GM19372 (cell line): ENCODE results near the gene PLGLB2.
"Not testable (repeated sequence)": the region's sequence is repeated elsewhere in the genome, so short reads cannot be mapped to it uniquely, and the experiment has no call there.

ENCODE experiments used
- ATAC-seq: cut with Tn5 transposase; IDR thresholded peaks from one replicate; pipeline ENCODE4 v1.9.1; 2021; ENCODE audit warnings: mild to moderate bottlenecking, low read depth, moderate library complexity; ENCODE audit not compliant: unreplicated experiment

Gene PLGLB2

DNA sequence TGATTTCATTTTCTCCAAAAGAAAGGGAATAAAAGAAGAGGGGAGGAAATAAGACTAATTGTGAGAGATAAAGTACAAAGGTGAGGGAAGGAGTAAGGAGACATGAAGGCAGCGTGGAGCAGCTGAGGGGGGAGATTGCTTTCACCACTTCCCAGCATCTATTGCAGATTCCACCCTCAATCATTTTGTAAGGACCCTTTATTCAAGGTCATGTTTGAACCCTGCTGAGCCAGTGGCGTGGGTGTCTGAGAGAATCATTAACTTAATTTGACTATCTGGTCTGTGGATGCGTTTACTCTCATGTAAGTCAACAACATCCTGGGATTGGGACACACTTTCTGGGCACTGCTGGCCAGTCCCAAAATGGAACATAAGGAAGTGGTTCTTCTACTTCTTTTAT lies at the start of gene PLGLB2:
Gene PLGLB2, plus strand, starts transcription at position 297 of the 400 bp plus-strand sequence. Its CDS starts 67 bp downstream, at position 364.
- not testable (repeated sequence) for ATAC-seq

DNA sequence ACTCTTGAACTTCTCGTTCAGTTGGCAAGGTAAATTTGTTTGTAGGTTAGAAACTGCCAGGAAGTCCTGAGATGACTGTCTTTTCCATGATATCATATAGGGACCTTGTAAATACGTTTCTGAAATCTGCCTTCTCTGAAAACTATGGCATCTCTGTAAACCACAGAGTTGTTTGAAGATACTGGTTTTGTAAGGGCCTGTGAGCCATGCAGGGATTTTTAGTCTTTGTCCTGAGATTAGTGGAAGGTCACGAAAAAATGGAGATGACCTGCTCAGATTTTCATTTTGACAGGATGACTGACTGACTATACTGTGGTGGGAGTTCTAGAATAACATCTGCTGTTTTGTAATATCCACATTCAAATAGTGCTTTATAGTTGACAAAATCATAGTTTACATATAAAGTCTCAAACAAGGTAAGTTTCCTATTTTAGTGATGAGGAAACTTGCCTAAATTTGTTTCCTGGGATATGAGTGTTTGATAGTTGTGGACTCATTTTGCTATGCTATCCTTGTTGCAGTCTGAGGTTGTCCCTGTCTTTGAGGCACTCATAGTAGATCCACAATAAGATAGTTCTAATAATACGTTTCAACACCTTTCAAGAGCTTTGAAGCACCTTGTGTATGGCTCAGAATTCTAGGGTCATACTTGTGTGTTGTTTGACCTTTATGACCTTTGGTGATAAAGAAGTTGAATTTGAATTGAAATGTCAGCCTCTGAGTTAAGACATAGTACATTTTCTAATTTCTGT lies 43.1 kb upstream of the PLGLB2 start:
- not testable (repeated sequence) for ATAC-seq

DNA sequence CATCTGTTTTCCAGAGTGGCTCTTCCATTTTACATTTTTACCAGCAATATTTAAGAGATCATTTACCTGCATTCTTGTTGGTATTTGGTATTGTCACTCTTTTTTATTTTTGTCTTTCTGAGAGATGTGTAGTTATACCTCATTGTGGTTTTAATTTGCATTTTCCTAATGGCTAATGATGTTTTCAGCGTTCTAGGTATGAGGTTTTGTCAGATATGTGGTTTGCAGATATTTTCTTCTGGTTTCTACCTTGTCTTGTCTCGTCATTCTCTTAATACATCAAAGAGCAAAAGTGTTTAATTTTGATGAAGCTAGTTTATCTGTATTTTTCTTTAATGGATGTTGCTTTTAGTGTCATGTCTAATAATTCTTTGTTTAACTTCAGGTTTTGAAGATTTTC lies 39.5 kb upstream of the PLGLB2 start:
- not testable (repeated sequence) for ATAC-seq

DNA sequence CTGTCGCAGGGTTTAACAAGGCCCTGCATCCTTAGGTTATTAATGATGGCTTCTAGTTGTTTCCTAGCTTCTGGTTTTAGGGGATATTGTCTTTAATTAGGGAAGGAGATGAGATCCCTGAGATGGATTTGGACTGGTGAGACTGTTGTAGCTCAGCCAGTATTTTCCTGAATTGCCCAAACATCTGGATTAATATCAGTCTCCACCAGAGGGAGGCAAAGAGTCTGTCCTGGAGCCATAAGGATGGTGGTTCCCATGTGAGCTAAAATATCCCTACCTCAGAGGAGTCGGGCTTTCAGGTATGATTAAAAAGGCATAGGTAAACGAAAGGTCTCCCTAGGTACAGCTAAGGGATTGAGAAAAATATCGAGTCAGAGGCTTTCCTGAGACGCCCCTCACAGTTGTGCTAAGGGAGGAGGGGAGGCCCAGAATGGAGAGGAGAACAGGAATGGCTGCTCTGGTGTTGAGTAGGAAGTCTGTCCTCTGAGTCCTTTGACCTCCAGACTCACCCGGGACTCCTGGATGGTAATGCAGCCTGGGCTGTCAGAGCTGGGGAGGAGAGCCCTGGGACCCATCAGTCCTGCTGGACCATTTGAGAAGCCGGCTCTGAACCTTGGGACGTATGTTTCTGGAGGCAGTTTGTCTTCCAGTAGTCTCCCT lies 19.8 kb upstream of the PLGLB2 start:
- ATAC-seq, result not testable (repeated sequence)

DNA sequence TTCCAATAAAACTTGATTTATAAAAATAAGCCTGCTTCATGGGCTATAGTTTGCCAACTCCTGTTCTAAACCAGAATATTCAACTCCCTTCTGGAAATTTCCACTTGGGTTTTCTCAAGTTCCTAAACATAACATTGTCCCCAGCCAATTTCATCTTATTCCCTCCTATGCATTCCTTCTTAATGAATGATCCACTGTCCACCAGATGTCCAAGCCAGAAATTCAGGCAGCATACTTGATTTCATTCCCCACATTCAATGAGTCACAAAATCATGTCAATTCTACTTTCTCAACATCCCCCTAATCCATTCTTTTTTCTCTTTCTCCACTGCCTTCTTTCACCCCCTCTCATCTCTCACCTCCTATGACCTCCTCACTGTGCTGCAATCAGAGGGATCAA lies 7.0 kb upstream of the PLGLB2 start:
- ATAC-seq, result not testable (repeated sequence)

DNA sequence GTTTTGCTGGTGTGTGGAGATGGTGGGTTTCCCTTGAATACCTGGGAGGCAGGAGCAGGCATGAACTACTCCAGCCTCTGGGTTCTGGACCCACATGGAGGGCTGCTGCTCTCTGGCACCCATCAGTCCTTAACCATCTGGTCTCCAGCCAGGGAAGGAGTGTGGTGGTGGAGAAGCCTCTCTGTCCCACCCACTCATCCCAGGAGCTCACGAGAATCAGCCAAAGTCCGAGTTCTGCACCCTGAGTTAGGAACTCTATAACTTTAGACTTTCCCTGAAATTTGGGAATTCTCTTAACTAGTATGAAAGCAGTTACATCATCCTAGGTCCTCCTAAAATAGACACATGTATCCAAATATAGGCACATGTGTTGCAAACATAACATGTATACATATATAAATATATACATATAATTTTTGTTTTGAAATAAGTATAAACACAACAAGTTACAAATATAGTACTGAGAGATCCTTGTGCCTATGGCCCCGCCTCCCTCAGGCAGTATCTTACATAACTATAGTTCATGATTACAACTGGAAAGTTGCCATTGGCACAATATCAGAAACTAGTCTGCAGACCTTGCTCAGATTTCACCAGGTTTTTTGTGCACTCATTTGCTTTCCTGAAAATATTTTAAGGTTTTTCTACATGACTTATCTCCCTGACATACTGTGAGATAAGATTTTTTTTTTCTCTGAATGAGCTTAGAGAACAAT lies 5.3 kb upstream of the PLGLB2 start:
- ATAC-seq, result not testable (repeated sequence)

DNA sequence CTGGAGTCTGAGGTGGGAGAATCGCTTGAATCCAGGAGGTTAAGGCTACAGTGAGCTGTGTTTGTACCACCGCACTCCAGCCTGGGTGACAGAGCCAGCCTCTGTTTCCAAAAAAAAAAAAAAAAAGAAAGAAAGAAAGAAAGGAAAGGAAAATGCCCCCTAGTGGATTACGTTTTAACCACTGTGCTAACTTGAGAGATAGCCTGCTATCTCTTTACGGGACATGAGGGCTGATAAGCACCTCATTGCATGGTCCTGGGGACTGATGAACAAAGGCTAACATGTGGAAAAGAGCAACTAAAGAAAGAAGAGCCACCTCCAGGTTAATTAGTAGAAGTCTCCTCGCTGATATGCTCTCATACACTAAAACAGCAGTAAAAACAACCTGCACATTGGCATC lies 4.2 kb upstream of the PLGLB2 start:
- ATAC-seq, result not testable (repeated sequence)

DNA sequence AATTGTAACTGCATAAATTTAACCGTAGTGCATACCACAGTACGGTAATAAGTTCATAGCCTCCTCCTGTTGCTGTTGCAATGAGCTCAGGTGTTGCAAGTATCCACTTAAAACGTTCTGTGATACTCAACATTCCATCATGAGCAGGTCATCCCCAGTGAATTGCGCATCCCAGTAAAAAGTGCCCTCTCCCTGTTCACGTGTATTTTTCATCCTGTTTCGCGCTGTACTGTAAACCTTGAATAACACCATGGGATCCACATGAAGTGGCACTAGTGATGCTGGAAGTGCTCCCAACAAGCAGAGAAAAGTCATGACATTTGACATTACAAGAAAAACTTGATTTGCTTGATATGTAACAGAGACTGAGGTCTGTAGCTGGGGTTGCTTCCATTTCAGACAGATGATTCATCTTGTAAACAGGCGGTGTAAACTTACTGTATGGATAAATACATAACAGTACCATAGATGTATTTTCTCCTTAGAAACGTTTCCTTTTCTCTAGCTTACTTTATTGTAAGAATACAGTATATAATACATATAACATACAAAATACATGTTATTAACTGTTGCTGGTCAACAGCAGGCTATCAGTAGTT lies 2.4 kb upstream of the PLGLB2 start:
- ATAC-seq, result not testable (repeated sequence)

DNA sequence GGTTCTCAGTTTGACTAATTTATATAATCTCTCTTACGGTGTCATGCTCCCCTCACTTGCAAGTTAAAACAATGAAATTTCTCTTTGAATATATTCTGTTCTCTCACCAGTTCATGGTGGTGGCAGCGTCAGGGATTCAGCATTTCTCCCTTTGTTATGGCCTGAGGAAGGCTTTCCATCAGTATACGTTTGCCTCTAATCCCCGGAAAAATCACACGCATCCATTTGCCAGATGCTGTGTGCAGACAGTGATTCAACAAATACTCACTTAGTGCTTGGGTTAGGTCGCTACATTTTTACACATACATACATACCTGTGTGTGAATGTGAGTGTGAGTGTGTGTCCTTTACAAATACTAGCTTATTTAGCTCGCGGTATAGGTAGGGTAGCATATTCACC lies 637 bp downstream of the PLGLB2 start:
- not testable (repeated sequence) for ATAC-seq

DNA sequence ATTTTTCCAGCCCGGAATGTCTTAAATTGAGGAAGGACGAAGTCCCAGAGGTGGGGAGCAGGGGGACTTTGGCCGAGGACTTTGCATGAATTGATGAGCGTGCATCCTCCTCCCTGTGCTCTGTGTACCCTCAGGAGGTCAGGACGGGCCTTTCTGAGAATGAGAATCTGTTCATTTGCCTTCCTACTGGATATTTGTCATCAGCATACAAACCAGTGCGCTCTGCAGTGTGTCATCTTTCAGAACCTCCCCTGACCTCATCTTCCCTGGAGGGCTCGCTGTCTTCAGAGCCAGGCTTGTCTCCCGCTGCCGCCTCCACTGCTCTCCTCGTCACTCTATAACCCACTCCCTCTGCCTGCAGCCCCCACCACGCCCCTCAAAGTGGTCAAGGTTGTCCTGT lies 2.7 kb downstream of the PLGLB2 start:
- ATAC-seq, result not testable (repeated sequence)

DNA sequence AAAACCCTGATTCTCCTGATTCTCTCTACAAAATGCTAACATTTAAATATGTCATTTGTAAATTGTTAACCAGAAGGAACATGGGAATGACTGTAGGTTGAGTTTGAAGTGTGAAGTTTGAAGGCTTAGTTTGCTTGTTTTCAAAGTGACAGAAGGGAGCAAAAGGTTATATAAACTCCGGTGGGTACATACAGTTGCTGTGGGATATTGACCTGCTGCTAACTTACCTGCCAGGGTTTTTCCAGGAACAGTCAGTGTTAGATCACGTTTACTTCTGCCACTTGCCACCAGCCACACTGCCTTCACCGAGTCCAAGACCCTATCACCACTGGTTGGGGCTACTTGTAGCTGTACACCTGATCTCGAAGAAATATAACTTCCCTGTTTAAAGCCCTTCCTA lies 6.9 kb downstream of the PLGLB2 start:
- ATAC-seq, result not testable (repeated sequence)
